ENCODE results near the gene NPHS2.

Gene NPHS2

DNA sequence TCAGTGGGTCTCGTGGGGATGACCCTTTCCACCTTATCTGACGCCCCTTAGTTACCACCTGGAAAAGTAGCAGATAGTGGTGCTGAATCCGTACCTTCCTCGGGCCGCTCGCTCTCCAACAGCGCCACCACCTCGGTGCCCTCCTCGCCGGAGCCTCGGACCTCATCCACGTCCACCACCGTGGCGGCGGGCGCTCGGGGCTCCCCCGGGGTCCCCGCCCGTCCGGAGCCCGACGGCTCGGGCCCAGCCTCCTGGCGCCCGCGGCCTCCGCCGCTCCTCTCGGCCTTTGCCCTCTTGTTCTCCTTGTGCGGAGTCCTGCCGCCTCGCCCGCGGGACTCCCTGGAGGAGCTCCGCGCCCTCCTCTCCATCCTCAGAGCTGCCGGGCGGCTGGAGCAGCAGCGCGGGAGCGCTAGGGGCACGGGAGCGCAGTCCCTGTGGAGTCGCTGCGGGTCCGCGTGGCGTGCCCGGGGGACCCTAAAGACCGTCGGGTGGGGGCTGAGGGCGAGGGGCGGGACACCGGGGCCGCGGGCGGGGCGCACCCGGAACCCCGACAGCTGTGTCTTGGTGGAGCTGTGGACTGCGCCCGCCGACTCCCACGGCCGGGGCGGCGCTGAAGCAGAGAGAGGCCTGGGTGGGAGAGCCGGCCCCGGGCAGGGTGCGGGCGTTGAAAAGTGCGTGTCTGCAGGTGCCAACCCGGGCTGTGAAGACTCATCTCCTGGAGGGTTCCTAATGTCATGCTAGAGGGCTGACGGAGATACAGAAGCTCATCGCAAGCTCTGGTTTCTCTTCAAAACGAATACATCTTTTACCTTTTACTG, at the start of gene NPHS2:
Gene NPHS2 (minus strand): TSS at position 452 of the 818 bp plus-strand sequence. CDS start 84 bp downstream, at position 368.
- DNase-seq (ENCODE audit: low spot score), result no peak

DNA sequence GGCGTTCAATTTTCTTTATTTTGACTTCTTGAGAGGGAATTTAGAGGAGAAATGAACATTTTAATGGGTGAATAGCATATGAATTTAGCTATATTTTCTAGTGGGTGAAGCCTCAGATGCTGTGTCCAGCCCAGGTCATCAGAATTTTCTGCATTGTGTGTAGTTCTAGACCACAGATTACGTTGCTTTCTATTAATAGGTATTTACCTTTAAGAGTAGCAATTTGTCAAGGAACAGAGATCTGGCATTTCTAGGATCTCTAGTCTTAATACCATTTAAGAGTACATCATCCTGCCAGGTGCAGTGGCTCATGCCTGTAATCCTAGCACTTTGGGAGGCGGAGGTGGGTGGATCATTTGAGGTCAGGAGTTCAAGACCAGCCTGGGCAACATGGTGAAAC, 36.6 kb upstream of the NPHS2 start:
- no peak for DNase-seq (ENCODE audit: low spot score)

DNA sequence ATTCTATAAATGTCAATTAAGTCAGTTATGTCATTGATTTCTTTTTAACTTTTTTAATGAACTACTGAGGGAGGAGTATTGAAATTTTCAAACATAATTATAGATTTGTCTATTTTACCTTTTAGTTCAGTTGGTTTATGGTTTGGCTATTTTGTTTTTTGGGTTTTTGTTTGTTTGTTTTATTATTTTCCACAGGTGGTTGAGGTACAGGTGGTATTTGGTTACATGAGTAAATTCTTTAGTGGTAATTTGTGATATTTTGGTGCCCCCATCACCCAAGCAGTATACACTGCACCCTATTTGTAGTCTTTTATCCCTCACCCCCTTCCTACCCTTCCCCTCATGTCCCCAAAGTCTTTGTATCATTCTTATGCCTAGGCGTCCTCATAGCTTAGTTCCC, 25.3 kb upstream of the NPHS2 start:
- DNase-seq (ENCODE audit: low spot score), result no peak

DNA sequence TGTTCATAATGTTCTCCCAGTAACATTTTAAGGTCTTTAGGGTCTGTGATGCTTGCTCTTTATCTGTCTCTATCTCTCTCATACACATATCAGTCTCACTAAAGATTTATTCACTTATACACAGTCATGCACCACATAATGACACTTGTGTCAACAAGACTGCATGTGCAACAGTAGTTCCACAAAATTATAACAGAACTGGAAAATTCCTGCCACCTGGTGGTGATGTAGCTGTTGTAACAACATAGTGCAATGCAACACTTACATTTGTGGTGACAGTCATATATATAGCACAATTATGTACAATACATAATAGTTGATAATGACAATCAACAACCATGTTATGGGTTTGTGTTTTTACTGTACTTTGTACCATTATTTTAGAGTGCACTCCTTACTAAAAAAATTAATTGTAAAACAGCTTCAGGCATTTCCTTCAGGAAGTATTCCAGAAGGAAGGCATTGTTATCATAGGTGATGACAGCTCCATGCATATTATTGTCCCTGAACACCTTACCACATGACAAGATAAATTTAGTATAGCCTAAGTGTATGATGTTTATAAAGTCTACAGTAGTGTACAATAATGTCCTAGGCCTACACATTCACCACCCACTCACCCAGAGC, 24.0 kb upstream of the NPHS2 start:
- DNase-seq (ENCODE audit: low spot score), result peak; percentile 54

DNA sequence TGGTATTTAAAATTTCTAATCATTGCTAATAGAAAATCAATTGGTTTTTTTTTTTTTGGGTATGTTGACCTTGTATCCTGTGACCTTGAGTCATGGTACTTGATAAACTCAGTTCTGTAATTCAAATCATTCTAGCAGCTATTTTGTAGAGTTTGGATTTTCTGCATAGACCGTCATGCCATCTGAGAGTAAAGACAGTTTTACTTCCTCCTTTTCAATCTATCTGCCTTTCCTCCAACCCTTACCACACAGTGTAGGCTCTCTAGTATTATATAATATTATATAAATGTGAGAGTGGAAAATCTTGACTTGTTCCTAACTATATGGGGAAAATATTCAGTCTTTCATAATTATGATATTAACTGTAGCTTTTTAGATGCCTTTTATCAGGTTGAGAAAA, 22.9 kb upstream of the NPHS2 start:
- DNase-seq (ENCODE audit: low spot score), result no peak

DNA sequence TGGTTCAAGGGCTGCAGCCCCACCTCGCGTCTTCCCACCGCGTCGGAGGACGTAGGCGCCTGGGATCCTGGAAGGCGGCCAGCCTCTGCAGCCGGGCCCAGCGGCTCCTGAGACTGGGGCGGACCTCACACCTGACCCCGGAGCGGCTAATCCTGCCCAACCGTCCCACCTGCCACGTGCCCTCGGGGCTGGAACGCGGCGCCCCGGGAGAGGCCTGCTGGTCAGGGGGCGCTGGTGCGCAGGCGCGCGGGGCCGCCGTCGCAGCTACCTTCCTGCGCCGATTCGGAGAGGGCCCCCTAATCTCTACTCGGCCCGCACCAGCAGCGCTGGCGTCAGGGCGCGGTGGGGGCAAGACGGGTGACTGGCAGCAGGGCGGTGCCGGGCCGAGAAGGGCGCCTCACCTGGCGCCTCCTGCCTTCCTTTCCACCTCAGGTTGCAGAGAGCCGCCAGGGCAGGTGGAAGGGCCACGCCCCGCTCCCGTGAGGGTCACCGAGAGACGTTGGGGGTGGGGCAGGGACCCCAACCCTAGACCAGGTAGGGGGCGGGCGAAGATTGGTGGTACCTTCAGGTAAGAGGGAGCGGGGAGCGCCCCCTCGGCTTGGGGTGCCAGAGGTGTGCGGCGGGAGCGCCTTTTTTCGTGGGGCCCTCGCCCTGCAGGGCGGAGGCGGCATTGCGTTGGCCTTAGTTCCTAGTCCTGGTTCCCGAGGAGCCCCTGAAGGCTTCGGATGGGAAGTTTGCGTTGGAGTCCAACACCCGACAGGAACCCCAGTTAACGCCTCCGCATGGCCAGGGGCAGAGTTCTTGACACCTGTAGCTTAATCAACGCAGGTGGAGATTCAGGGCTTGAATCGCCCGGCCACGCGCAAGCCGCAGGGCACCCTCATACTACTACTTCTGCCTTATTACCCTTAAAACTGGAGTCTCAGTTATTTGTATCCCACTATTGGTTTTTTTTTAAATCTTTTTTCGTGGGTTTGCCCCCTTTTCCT, 16.1 kb upstream of the NPHS2 start, which contains the start of gene TDRD5:
Gene TDRD5 (plus strand): TSS at position 241 of the 989 bp plus-strand sequence. CDS start 784 bp downstream, outside the sequence.
- no peak for DNase-seq (ENCODE audit: low spot score)

DNA sequence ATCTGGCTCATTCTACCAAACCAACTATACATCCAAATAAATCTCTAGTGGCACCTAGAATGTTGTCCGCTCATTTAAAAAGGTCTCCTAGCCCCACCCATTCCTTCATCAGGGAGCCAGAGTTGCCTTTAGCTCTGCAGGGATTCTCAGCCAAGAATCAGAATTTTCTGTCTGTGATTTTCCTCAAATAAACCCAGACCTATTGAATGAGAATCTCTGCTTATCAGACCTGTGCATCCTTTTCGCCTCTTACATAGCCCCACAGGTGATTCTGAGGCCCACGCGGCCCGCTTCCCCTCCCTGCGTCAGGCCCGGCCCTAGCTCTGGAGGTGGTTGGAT, 15.5 kb upstream of the NPHS2 start:
- DNase-seq (ENCODE audit: low spot score), result no peak

DNA sequence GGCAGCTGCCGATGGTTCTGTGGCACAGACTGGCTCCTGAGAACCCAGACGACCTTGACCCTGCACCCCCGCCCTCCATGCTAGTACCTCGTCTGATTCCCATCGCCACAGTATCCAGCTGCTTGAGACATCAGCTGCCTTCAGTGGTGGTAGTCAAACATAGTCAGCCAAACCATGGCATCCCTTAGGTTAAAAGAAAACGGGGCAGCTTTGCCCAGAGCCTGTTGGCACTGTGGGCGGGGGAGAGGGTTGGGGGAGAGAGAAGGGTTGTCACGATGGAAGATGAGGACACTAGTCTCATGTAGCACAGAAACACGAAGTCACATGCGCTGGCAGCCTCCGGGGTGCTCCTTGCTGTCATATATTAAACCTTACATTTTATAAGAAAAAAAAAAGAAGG, 14.9 kb upstream of the NPHS2 start:
- no peak for DNase-seq (ENCODE audit: low spot score)

DNA sequence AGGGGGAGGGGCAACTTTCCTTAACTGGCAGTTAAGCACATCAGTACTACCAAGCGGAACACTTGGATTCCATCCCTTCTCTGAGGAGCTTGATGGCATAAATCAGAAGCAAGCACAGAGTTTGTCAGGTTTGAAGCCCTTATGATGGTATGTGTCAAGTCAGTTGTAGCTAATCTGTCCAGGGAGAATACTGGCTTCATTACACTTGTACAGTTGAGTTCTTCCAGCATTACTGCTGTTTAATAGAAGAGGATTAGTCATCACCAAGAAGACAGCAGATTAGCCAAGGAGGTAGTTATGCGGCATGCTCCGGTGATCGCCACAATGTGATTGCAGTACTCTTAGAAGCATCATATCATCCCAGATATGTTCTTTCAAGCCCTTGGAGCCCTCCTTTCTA, 13.8 kb upstream of the NPHS2 start:
- peak; percentile 7 for DNase-seq (ENCODE audit: low spot score)

DNA sequence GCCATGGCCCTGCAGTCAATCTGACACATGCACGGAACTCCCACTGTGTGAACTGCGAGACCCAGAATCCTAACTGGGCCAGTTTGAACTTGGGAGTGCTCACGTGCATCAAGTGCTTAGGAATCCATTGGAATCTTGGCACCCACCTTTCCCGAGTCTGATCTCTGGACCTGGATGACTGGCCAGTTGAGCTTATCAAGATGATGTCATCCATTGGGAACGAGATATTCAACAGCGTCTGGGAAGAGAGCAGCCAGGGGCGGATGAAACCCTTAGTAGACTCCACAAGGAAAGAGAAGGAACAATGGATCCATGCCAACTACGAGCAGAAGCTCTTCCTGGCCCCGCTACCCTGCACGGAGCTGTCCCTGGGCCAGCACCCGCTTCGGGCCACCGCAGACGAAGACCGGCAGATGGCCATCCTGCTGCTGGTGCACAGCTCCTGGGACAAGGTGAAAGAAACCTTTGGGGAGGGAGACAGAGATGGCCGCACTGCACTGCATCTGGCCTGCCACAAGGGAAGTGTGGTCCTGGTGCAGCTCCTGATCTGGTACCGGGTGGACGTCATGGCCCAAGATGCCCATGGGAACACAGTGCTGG, 12.8 kb upstream of the NPHS2 start:
- no peak for DNase-seq (ENCODE audit: low spot score)

DNA sequence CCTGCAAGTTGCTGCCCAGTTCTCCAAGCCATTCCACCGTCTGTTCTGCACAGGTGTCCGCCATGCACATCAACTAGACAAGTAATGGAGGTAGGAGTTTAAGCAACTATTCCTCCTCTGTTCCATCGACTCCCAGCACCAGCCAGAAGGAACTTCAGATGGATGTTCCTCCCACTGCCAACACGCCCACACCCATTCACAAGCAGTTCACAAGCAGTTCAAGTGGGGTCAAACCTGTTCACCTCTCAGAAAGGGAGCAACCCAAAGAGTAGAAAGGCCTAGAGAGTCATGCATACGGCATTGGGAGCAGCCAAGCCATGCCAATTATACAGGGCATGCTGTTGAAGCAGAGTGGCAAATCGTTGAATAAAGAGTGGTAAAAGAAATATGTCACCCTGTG, 11.6 kb upstream of the NPHS2 start:
- no peak for DNase-seq (ENCODE audit: low spot score)

DNA sequence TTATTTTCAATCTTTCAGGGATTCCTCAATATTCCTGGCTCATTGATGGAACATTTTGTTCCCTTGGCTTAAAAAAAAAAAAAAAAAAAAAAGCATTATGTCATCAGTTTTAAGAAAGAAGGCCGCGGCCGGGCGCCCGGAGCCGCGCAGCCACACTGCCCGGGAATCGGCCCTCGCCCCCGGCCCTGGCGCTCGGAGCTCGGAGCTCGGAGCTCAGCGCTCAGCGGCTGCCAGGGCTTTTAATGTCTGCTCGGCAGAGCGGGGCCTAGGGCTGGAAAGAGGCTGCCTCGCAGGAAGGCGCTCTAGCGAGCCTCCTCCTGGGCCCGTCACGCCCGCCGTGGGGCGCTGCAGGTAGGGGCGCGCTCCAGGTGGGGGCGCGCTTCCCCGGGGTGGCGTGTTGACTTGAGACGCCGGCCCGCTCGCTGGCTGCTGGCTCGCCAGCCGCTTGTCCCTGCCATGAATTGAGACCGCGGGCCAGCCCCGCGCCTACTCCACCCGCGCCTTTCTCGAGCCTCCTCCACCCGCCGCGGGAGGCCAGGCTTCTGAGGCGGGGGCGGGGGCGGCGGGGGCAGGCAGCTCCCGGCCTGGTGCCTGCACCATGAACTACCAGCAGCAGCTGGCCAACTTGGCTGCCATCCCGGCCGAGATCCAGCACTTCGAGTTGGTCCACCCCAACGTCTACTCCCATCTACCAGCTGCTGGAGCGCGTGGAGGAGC, 10.5 kb upstream of the NPHS2 start:
- DNase-seq (ENCODE audit: low spot score), result peak; percentile 63

DNA sequence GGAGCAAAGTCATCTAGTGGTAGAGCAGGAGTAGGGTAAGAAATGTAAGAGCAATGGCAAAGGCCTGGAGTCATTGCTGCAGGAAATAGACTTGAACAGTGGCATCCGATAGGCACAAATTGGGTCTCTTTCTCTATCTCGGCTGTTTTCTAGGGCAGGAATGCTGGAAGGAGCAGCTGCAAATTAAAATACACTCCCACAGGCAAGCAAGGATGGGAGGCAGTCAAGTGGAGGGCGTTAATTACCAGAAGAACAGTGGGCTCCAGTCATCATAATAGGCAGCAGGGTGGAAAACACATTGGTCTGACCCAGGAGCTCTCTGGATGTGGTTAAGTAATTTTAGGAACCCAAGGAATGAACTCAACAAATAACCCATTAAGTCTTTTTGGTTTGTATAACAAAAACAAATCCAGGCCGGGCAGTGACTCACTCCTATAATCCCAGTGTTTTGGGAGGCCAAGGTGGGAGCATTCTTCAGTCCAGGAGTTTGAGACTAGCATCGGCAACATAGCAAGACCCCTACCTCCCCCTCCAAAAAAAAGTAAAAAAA, 8.1 kb upstream of the NPHS2 start:
- no peak for DNase-seq (ENCODE audit: low spot score)

DNA sequence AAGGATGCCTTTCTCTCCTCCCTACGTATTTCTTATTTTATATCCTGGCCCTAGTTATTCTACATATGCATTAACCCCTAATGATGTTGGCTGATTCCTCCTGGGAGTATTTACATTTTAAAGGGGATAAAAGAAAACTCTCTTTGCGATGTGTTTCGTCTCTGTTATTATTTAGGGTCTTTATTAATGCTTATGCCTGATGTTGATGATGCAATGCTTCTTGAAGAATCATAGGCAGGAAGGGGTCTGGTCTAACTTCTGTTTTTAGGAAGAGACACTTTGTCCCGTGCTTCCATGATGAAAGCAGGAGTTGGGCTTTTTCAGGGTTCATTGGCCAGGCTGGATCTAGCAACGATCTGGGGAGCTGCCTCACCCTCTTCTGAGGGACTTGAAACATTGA, 761 bp upstream of the NPHS2 start:
- DNase-seq (ENCODE audit: low spot score), result no peak

DNA sequence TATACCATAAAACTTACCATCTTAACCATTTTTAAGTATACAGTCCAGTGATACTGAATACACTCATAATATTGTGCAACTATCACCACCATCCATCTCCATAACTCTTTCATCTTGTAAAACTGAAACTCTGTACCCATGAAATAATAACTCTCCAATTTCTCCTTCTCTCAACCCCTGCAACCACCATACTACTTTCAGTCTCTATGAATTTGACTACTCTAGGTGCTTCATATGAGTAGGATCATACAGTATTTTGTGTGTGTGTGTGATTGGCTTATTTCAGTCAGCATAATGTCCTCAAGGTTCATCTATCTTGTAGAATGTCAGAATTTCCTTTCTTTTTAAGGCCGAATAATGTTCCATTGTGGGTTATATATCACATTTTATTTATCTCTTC, 17.7 kb downstream of the NPHS2 start:
- no peak for DNase-seq (ENCODE audit: low spot score)

DNA sequence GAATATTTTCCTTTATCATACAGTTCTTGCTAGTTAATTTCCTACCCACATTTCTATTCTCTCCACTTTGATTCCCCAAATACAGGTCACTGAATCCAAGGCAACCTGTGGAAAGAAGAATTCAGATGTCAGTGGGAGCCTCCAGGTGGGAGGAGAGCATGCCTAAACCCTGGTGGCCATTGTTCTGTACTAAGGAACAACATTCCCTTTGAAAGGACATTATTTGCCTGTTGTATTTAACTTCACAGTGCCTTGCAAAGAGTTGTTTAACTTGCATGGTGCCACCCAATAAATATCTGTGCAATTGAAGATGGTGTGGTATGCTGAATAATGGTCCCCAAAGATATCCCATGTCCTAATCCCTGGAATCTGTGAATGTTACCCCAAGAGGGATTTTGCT, 21.3 kb downstream of the NPHS2 start:
- no peak for DNase-seq (ENCODE audit: low spot score)

DNA sequence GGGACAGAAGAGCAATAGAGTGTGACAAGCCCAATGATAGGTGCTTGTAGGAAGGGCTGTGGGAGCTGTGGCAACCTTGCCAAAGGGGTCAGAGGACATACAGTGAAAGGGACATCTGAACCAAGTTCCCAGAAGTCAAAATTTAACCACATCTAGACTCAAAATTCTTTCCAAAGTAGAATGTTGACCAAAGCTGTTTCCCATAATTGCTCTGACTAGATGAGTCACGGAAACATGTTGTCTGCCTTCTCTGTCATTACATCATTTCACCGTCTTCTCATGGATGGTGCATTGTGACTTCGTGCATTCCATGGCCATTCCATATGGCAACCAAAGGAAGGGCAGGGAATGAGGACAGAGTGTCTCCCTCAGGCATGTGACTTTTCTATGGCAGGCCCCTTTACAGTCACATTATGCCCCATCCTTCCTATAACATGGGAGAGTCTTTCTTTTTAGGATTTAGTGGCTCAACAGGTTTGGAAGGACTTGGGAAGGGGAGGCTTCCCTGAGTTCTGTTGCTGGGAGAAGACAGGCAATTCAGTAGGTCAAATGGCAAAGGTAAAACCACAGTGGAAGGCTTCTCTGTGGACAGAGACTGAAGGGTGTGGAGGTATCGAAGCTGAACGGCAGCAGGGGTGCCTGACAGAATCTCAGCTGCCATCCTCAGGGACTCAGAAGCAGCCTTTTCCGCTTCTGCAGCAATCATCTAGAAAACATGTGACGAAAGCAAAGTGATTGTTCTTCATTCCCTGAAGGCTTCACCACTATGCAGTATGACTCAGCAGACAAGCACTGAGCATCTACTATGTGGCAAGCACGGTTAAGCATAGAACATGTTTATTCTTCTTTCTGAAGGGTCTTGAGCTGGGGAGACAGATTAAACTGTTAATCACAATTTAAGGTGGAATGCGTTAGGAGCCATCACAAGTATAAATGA, 24.7 kb downstream of the NPHS2 start:
- peak; percentile 22 for DNase-seq (ENCODE audit: low spot score)

DNA sequence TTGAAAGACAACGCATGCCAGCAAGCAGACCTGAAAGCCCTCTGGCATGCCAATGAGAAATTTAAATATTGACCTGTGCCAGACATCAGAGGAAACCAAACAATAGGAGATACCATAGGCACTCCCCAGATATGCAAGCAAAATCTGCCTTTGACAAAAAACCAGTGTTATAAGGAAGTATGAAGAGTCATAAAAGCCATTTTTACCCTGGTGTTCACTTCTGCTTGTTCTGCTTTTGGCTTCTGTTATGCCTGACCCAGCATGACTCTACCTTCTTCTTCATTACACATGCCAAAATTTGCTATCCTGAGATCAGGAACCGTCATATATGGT, 26.4 kb downstream of the NPHS2 start:
- DNase-seq (ENCODE audit: low spot score), result no peak

DNA sequence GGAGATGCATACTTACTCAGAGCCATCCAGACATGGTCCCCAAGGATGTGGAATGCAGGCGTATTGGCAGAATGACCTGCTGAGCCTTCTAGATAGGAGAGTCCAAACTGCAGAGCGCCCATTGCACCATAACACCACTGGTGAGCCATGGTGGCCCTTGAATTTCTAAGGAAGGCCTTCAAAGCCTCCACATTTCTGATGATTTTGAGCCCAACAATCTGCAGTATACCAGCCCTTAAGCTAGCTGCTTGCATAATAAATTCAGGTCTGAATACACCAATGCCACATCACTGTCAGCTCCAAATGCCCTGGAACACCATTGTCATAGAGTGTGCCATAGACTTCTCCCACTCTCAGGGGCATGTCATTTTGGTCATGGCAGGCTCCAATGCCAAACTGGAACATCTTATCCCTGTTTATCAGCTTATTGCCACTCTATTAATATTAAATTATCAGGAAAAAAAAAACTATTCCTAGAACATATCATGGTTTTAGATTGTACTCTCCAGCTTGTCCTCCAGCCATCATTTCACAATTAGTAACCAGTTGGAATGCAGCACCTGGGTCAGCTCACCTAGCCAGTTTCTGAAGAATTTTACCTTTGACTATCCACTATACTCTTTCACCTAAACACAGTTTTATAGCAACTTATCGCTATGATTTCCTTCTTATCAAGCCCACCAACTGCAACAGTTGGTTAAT, 26.9 kb downstream of the NPHS2 start:
- no peak for DNase-seq (ENCODE audit: low spot score)
